ENCODE measurements around the gene SCCPDH. TPM values are rescaled to one million over a fixed set of nuclear protein-coding genes. Genes with fewer than 3 reads are reported as not detected.
A peak's percentile ranks its signal among the peaks of the same experiment; 100 is the strongest.
"Not testable (repeated sequence)": the region's sequence is repeated elsewhere in the genome, so short reads cannot be mapped to it uniquely, and the experiment has no call there.

The SCCPDH gene
- total and polyA plus RNA-seq, 2 donors (not counting 1 experiment from before 2014, with no cell fraction given): 47.8 to 58.0 TPM

DNA sequence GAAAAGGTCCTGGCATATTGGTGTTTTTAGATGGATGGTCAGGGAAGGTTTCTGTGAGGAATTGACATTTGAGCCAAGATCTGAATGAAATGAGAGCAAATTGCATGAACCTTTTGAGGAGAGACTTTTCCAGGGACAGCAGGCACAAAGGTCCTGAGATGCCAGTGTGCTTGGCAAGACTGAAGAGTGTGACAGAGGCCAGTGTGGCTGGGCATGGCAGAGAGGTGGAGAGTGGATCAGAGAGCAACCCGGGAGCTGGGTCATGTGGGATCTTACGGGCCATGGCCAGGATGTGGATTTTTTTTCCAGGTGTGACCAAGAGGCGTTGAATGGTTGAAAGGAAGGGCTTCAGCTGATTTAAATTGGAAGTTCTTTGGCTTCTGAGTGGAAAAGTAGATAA, 3.4 kb downstream of the SCCPDH start:
- DNase-seq (ENCODE audit: low read depth in 2 of 2): no peak
- Histone ChIP-seq H4K20me1 (ENCODE audit: control insufficient read depth, extremely low read depth, insufficient read depth, low read length) (no peaks in the 10 kb centered on the region), H3K9ac (ENCODE audit: insufficient read depth, low read length) (no peak overlapping the region)

DNA sequence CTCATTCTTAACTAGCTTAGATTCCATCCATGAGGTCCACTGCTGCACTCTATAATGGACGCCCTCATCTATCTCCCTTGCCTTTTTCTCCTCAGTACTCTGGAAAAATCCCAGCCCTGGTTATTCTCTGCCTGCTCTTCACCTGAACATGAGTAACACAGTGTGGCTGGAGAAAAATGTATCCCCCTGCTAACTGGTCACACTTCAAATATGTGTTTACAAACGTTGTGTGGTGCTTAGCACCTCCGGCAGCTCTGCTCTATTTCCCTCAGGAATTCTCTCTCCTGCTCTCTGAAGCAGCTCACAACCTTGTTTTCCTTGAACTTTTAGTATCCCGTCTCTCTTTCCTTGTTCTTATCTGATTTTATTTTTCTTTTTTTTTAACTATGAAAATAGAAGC, 4.1 kb downstream of the SCCPDH start:
- Histone ChIP-seq H3K9ac (ENCODE audit: insufficient read depth, low read length) (no peak overlapping the region), H4K20me1 (ENCODE audit: control insufficient read depth, extremely low read depth, insufficient read depth, low read length) (no peaks in the 10 kb centered on the region), H3K36me3 (ENCODE audit: control insufficient read depth, insufficient read depth, low read length) (peaks cover 3% of the 10 kb centered on the region), H3K4me2 (ENCODE audit: extremely low read depth, insufficient read depth, low read length) (no peak overlapping the region), H3K9me3 (ENCODE audit: control insufficient read depth, insufficient read depth, low read depth, low read length) (no peaks in the 10 kb centered on the region), H3K27me3 (ENCODE audit: control insufficient read depth, insufficient read depth, low read length) (no peaks in the 10 kb centered on the region), H3K4me3 (replicated peaks in 1 of 4; ENCODE audit: control extremely low read depth in 1 of 4, insufficient read depth in 1 of 4, low read depth in 3 of 4, low read length in 4 of 4) (no peak overlapping the region), H3K79me2 (ENCODE audit: control insufficient read depth, insufficient read depth, low read length) (peaks cover 16% of the 10 kb centered on the region), H3K4me1 (ENCODE audit: control insufficient read depth, extremely low read depth, insufficient read depth, low read length) (no peaks in the 10 kb centered on the region), H2AFZ (ENCODE audit: low read length) (no peak overlapping the region), H3K27ac (ENCODE audit: insufficient read depth, low read length) (no peak overlapping the region)
- DNase-seq (ENCODE audit: low read depth in 2 of 2): peak in 1 of 2 donors; percentile 82
- TF ChIP-seq, protein P1, sequence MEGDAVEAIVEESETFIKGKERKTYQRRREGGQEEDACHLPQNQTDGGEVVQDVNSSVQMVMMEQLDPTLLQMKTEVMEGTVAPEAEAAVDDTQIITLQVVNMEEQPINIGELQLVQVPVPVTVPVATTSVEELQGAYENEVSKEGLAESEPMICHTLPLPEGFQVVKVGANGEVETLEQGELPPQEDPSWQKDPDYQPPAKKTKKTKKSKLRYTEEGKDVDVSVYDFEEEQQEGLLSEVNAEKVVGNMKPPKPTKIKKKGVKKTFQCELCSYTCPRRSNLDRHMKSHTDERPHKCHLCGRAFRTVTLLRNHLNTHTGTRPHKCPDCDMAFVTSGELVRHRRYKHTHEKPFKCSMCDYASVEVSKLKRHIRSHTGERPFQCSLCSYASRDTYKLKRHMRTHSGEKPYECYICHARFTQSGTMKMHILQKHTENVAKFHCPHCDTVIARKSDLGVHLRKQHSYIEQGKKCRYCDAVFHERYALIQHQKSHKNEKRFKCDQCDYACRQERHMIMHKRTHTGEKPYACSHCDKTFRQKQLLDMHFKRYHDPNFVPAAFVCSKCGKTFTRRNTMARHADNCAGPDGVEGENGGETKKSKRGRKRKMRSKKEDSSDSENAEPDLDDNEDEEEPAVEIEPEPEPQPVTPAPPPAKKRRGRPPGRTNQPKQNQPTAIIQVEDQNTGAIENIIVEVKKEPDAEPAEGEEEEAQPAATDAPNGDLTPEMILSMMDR (conservative IDR thresholded peaks at IDR 0.05 in 1 of 2, IDR thresholded peaks at IDR 0.05 in 1 of 2; ENCODE audit: low read depth in 1 of 2, low read length in 2 of 2): no peak
- no peak for TF ChIP-seq EZH2 (IDR thresholded peaks at IDR 0.05; ENCODE audit: low read length, missing control alignments)

More for the DNA sequence above, 3.4 kb downstream of the SCCPDH start:
- no peak overlapping the region for H3K4me2 ChIP-seq (ENCODE audit: extremely low read depth, insufficient read depth, low read length)
- H3K36me3 ChIP-seq (ENCODE audit: control insufficient read depth, insufficient read depth, low read length): peaks cover 3% of the 10 kb centered on the region
- H2AFZ ChIP-seq (ENCODE audit: low read length): no peak overlapping the region
- H3K27ac ChIP-seq (ENCODE audit: insufficient read depth, low read length): no peak overlapping the region
- H3K9me3 ChIP-seq (ENCODE audit: control insufficient read depth, insufficient read depth, low read depth, low read length): no peaks in the 10 kb centered on the region
- peaks cover 16% of the 10 kb centered on the region for H3K79me2 ChIP-seq (ENCODE audit: control insufficient read depth, insufficient read depth, low read length)
- no peak for TF ChIP-seq EZH2 (IDR thresholded peaks at IDR 0.05; ENCODE audit: low read length, missing control alignments)
- TF ChIP-seq, protein P1 (conservative IDR thresholded peaks at IDR 0.05 in 1 of 2, IDR thresholded peaks at IDR 0.05 in 1 of 2; ENCODE audit: low read depth in 1 of 2, low read length in 2 of 2): no peak
- H3K4me1 ChIP-seq (ENCODE audit: control insufficient read depth, extremely low read depth, insufficient read depth, low read length): no peaks in the 10 kb centered on the region
- H3K4me3 ChIP-seq (replicated peaks in 1 of 4; ENCODE audit: control extremely low read depth in 1 of 4, insufficient read depth in 1 of 4, low read depth in 3 of 4, low read length in 4 of 4): no peak overlapping the region
- no peaks in the 10 kb centered on the region for H3K27me3 ChIP-seq (ENCODE audit: control insufficient read depth, insufficient read depth, low read length)

DNA sequence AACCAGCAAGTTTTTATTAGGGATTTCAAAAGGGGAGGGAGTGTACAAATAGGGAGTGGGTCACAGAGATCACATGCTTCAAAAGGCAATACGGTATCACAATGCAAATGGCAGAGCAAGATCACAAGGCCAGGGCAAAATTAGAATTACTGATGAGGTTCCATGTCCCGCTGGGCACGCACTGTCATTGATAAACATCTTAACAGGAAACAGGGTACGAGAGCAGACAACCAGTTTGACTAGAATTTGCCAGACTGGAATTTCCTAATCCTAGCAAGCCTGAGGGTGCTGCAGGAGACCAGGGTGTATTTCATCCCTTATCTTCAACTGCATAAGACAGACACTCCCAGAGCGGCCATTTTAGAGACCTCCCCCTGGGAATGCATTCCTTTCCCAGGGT, 4.8 kb downstream of the SCCPDH start:
- not testable (repeated sequence) for H2AFZ ChIP-seq (ENCODE audit: low read length); H3K27me3 ChIP-seq (ENCODE audit: control insufficient read depth, insufficient read depth, low read length); H3K9ac ChIP-seq (ENCODE audit: insufficient read depth, low read length); H3K9me3 ChIP-seq (ENCODE audit: control insufficient read depth, insufficient read depth, low read depth, low read length); H3K4me3 ChIP-seq (replicated peaks in 1 of 4; ENCODE audit: control extremely low read depth in 1 of 4, insufficient read depth in 1 of 4, low read depth in 3 of 4, low read length in 4 of 4); H3K4me2 ChIP-seq (ENCODE audit: extremely low read depth, insufficient read depth, low read length); H4K20me1 ChIP-seq (ENCODE audit: control insufficient read depth, extremely low read depth, insufficient read depth, low read length); H3K27ac ChIP-seq (ENCODE audit: insufficient read depth, low read length); DNase-seq (ENCODE audit: low read depth in 2 of 2); H3K4me1 ChIP-seq (ENCODE audit: control insufficient read depth, extremely low read depth, insufficient read depth, low read length); H3K36me3 ChIP-seq (ENCODE audit: control insufficient read depth, insufficient read depth, low read length)
- peaks cover 16% of the 10 kb centered on the region for H3K79me2 ChIP-seq (ENCODE audit: control insufficient read depth, insufficient read depth, low read length)

All from fibroblast of lung (primary cell).